ENCODE results near the gene N4BP2L2.

N4BP2L2 gene

DNA sequence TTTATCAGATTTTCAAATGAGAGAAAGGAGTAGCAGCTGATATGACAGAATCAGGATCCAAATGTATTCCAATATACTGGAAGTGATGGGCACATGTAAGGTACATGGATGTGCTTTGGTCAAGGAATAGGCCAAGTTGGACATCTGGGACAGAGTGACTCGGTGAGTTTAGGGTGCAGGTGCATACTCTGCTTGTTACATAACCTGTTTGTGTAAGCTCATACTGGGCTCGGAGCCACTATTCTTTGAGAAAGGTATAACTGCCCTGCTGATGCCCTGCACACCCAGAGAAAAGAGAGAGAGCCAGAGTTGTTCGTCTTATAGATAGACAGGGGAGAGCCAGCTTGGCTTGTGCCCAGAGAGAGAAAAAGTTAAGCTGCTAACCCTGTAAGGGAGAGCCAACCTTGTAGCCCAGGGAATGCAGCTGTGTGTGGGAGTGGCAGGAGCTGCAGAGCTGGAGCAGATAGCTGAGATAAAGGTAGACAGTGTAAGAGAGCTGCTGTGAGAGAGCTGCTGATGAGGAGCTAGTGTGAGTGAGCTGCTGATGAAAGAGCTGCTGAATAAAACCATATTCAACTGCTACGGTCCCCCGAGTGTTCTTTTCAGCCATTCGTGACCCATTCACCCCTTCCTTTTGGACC, 70.0 kb downstream of the N4BP2L2 start:
- no peak for DNase-seq (ENCODE audit: low read depth in 2 of 2)

DNA sequence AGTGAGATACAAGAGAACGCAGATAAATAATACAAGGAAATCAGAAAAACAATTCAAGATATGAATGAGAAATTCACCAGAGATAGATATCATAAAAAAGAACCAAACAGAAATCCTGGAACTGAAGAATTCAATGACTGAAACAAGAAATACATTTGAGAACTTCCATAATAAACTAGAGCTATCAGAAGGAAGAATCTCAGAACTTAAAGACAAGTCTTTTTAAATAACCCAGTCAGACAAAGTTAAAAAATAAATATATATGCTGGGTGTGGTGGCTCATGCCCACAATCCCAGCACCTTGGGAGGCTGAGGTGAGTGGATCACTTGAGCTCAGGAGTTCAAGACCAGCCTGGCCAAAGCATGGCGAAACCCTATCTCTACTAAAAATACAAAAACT, 82.0 kb downstream of the N4BP2L2 start:
- no peak for DNase-seq (ENCODE audit: low read depth in 2 of 2)

DNA sequence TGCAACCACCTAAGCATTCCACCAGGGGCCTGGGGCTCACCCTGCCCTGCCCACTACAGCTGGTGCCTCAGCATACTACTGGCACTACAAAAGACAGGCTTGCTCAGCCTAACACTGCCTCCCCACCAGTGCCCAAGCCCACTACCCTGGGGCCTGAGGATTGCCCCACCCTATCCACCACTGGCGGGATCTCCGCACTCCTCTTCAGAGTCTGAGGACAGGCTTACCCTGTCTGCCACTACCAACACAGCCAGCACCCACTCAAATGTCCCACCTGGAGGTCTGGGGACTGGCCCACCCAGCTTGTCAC, 83.0 kb downstream of the N4BP2L2 start:
- no peak for DNase-seq (ENCODE audit: low read depth in 2 of 2)

DNA sequence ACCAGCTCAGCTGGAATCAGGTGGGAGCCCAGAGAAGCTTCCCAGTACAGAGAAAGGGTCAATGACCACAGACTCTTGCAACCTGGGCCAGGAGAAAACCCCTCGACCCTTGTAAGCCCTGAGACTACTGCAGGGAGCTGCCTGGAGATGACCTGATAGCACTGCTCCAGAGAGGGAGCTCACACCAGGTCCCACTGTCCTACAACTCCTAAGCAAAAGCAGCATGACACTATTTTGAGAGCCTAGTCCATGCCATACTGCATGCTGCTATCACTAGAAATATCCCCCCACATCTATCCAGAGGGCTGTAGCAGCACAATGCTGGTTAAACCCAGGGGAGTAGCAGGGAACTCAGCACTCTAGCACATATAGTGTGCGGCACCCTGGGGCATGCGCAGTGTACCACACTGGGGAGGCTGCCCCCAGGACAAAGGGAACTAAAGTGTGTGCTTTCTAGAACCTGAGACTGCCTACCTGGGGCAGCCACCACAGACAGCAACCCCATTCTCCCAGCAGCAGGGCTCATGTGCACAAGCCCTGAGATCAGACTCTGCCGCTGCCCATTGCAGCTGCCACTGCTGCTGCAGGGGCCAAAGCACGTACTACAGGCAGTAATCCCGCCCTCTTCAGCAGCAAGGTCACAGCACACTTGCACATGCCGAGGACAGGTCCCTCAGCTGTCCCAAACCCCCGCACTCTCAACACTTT, 83.6 kb downstream of the N4BP2L2 start:
- no peak for DNase-seq (ENCODE audit: low read depth in 2 of 2)

DNA sequence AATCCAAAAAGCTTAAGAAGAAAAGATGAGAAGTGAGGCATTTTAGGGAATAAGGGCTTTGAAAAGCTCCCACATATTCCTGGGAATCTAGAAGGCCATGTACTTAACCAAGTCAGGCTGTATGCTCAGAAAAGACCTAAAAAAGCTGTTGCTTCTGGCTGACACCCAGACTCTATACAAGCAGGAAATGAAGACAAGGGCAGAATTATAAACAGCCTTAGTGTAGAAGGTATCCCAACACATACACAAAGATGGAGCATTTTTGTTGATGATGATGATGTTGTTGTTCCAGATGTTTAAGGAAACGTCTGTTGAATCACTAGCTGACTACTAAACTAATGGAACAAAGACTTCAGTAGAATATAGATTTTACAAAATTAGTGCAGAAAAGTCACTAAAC, 84.6 kb downstream of the N4BP2L2 start:
- no peak for DNase-seq (ENCODE audit: low read depth in 2 of 2)

DNA sequence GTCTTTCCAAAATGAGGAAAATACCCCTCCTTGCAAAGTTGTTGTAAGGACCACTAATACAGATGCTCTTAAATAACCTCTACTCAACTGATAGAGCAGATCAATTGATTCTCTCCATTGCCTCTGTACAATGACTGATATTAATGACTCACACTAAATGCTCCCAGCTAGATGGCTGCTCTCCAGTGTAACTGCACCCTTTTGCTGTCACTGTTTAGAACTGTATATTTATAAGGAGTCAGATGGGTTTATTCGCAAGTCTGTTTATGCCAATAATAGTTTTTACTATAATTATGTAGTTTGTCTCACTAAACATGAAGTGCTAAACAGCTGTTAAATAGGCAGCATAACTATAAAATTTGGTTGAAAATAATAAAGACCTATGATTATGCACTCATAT, 89.6 kb downstream of the N4BP2L2 start:
- no peak for DNase-seq (ENCODE audit: low read depth in 2 of 2)

DNA sequence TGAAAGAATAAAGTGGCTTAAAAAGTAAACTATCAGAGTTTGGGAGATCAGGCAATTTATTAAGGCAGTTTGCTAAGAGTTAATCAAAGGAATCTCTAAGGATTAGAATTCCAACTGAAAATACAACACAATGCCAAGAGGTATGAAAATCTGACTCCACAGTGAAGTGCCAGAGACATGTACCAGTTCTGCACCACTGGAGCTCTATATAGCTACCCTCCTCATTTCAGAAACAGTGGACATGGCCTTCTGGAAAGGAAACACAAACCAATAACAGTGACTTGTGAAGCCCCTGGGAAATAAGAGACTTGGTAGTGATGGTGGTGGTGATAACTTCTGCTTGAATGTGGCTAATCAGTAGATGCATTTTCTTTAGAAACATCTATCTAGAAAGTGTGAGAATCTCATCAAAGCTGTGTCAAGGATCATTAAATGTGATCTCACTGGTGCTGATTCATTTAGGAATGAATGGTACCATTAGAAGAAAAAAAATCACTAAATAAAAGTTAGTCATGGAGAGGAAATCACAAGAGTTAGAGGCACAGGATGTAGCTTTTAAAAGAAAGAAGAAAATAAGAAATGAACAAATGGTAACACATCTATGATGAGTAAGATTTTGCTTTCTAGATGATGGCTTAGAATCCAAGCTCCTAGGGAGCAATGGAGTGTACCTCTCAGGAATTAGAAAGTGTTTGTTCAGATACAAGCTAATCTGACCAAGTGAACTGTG, 90.5 kb downstream of the N4BP2L2 start:
- no peak for DNase-seq (ENCODE audit: low read depth in 2 of 2)

DNA sequence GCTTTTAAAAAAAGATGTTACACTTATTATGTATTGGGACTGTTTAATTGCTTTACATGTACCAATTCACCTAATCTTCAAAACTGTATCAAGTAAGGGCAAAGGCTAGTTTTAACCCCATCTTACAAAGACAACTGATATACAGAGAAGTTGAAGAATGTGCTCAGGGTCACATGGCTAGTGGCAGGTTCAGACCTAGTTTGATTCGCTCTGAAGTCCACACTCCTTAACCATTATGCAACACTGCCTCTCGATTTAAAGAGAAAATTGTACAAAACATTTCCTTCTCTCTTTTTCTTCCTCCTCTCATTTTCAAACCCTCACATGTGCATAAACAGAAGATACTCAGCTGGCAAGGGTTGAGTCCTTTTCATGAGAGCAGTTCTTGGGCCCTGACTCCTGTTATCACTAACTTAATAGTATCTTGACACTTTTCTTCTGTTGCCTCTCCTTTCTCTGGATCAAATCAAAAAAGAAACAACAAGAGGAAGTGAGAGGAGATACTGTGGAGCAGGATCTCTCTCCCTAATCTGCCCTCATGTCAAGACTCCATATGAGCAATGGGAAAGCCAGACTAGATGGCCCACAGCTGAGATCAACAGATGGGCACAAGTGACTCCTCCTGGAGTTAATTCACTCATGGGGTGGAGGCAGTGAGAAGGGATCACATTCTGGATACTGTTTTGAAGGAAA, 91.7 kb downstream of the N4BP2L2 start:
- no peak for DNase-seq (ENCODE audit: low read depth in 2 of 2)

DNA sequence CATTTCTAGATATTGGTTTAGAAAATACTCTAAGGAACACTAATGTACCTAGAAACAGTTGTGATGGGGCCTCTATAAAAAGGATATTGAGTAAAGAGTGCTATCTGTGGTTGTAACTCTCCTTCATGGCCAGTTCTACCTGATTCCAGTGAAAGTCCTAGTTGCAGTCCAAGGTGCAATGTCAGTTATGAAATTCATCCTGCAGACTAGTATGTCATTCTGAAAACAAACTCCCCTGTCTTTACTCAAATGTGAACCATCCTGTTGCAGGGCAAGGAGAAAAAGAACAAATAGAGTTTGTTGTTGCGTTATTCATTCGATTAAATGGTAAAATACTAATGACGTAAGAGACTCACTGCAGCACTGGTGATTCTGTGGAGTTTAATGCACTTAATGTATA, 92.4 kb downstream of the N4BP2L2 start:
- no peak for DNase-seq (ENCODE audit: low read depth in 2 of 2)

DNA sequence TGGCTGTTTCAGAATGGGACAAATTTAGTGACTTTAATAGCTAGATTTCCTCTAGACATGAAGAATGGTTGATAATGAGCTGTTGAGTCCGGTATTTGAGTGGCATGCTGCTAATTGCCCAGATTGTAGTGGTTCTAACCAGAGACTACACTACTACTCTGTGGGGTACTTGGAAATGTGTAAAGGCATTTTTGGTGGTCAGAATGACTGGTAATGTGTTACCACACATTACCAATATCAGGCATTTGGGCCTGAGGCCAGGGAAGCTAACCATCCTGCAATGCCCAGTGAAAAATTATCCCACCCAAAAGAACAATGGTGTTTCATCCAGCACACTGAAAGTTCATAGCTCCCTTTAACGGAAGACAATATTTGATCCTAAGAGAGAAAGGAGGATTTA, 93.1 kb downstream of the N4BP2L2 start:
- DNase-seq (ENCODE audit: low read depth in 2 of 2): no peak

DNA sequence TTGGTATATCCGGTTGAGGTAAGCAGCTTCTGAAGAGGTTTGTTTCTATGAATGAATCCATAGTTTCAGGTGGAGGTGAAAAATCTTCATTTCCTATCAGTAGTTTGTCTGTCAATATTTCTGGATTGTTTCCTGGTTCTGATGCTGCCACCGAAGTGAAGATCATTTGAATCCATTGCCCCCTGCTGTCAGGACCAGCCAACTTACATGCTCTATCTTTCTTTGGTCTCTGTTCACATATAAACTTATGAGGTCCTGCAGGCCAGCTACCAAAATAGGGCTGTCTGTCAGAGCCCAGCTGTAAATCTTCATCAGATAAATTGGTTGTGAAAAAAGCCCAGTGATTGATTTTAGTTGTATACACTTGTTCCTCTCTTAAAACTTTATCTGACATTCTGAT, 95.5 kb downstream of the N4BP2L2 start:
- peak in 1 of 2 donors; percentile 5 for DNase-seq (ENCODE audit: low read depth in 2 of 2)

DNA sequence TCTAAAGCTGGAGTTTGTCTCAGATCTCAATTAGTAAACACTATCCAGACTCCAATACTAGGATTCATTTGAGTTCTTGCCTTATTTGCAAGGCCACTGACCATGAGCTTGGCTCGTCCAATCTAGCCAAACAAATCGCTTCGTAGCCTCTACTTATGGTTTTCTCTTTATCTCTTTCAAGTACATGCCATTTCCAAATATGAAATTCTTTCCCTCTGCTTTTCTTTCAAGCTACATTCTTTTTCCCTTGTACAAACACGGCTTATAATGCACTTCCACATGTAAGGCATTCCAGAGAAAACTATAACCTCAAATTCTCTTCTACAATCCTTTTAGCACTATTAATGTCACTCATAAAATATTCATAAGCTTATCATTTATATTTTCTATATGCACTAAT, 99.7 kb downstream of the N4BP2L2 start:
- no peak for DNase-seq (ENCODE audit: low read depth in 2 of 2)

DNA sequence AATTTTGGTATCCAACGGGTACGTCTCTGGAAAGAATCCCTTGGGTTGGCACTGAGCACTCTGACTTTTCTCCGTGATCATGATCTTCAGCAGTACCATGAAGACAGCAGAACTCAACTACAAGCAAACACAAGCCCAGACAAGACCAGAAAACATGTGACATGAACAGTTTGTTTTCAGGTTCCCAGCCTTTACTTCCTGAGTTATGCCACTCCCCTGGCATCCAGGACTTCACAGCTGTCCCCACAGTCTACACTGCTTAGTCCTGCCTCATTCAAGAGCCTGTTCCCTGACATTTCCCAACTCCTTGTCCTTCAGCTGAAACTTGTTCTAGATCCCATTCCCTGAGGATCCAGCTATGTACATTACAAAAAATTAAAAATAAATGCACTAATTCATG, 105.7 kb downstream of the N4BP2L2 start:
- no peak for DNase-seq (ENCODE audit: low read depth in 2 of 2)

DNA sequence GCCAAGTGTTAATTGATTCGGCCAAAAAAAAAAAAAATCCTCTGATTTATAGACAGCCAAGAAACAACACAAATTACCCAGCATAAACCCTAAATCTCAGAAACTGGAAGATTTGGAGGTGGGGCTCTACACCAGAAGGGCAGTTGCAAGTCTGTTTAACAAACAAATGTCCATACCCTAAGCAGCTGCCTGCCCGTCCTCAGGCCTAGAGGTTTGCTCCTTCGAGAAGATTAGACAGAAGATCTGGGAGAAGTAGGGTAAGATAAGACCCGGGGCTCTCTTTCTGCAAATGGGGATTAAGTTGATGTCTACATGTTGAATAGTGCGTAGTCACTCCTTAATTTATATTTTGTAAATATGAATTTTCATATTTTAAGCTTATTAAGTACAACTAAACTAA, 107.2 kb downstream of the N4BP2L2 start:
- no peak for DNase-seq (ENCODE audit: low read depth in 2 of 2)

DNA sequence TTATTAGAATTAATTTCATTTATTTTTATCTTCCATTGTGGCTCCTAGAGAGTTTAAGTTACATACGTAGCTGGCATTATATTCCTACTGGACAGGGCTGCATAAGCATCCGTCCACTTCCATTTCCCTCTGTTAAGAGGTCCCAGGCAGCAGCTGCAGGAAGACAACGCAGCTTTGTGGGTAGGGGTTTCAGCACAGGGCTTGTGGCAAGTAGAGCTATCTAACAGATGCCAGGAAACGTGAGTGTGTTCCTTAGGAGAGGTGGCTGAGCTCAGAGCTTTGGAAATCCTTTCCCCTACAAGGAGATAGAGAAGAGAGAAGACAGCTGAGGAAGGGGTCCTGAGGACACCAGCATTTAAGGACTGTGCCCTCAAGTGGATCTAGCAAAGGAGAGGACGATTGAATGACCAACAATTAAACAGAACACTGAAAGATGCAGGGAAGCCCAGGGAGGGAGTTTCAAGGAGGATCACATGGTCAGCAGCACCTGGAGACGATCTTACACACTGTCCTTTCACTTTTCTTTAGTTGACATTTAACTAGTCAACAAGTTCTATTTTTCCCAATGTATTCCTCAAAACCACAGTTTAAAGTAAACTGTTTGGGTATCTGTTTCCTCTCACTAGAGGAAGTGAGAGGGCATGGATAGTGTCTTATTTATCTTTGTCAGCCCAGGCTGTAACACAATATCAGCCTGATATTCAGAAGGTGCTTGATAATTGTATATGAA, 108.4 kb downstream of the N4BP2L2 start:
- no peak for DNase-seq (ENCODE audit: low read depth in 2 of 2)

DNA sequence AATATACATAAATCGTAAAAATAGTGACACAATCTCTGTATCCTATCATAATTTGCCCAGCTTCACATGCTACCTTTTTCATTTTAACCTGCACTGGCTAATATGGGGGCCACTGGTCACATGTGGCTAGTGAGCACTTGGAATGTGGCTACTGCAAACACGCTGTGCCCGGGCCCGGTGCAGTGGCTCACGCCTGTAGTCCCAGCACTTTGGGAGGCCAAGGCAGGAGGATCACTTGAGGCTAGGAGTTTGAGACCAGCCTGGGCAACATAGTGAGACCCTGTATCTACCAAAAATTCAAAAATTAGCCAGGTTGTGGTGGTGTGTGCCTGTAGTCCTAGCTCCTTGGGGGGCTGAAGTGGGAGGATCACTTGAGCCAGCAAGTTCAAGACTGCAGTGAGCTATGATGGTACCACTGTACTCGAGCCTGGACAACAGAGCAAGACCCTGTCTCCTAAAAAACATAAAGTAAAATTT, 109.1 kb downstream of the N4BP2L2 start:
- no peak for DNase-seq (ENCODE audit: low read depth in 2 of 2)

DNA sequence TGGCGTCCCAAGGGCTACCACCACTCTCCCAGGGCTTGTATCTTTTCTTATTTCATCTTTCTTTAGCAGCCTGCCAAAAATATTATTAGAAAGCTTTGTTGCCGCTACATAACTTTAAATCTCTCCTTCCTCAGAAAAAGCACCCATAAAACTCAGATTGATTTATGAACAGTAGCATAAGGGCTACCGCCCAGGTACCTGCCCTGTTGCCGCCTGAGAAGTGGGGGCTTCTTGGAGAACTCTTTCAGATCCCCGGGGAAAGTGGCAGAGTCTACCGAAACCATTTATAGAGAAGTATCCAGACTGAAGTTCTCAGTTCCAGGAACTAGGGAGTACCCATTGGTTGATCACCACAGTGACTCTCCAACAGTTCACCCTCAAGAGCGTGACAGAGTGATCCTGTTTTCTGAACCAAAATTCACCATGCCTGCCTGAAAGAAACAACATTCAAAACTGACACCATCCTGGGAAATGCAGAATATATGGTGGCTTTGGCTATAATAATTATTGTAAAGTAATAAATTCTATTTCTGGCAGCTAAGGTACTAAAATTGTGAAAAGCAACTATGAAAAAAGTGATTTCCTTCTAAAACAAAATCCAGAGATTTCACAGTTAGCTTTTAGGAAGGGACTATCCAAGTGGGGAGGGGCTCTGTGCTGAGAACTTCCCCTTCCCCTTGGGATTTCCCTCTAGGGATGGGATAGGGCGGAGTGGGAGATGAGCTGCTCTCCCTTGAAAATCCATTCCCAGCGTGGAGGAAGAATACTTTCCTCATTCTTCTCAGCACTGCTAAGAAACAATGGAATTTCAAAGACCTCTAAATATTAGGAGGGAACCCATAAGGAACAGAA, 109.8 kb downstream of the N4BP2L2 start:
- DNase-seq (ENCODE audit: low read depth in 2 of 2): no peak

DNA sequence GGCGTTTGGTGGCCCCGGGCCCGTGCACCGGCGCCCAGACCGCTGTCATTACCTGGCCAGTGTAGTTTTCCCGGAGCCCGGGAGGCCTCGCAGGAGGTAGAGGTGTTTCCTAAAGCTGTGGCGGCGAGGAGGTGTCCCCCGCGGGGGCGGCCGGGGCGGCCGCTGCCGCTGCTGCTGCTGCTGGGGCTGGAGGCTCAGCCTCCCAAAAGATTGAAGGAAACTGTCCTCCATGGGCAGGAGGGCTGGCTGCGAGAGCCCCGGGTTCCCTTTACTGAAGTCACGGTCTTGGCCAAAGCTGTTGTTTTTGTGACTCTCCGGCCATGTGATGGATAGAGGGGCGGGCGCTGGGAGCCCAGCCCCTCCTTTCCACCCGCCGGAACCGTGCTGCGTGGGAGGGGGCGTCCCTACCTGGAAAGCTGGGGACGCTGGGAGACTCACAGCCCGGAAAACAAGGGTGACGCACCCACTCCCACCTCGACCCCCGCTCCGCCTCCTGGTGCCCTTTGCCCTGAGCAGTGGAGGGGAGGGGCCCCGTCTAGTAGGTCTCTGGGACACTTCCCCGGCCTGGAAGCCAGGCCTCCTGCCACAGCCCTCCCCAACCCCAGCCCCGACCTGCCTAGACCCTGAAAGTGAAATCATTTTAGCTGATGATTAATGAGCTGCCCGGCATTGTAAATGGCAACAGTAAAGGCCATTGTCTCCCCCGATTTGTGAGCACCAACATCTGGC, 110.6 kb downstream of the N4BP2L2 start, which contains the start of gene N4BP2L1:
Gene N4BP2L1, minus strand, starts transcription at position 279 of the 729 bp plus-strand sequence. Its CDS starts 48 bp downstream, at position 231.
- peak; percentile 88 for DNase-seq (ENCODE audit: low read depth in 2 of 2)

DNA sequence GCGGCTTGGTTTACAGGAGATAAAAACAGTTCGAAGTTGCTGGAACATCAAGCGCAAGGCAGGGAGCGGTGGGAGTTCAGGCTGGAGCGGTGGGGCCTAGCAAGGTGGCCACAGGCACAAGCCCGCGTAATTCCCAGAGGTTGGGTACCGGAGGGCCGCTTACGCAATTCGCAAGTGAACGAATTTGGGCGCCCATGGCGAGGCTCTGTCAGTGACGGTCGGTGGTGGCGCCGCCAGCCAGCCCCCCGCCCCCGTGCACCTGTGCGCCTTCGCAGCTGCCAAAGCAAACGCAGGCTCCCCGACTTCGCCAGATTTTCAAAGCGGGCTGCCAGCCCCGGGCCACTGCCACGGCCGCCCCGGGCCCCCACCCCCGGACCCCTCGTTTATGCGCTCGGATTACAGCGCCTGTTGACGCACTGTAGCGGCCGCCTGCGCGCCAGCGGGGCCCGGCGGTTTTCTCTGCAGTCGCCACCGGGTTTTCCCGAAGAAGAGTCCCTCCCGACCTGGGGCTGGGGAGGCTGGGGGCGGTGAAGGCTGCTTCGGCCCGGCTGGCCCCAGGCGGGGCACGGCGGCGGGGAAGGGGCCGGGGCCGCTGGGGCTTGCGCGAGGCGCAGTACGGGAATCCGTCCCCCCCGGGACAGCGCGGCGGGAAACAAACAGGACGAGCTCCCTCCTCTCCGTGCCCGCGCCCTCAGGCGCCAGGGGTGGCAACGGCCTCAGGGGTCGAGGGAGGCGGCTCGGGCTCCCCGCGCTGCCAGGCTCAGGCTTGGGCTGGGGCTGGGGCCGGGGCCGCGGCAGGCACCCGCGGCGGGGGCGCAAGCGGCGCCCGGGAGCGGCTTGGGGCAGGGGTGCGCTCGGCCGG, 111.4 kb downstream of the N4BP2L2 start:
- peak; percentile 34 to 60 for DNase-seq (ENCODE audit: low read depth in 2 of 2)

Data from stimulated activated CD8-positive, alpha-beta memory T cell treated with anti-CD3 and anti-CD28 coated beads, Interleukin-7, amount 100 ng/mL, for 4 hours (primary cell).